A549 (cell line): ENCODE results near the gene APH1B. TPM values are rescaled to one million over a fixed set of nuclear protein-coding genes. Genes with fewer than 3 reads are reported as not detected.

Source experiments
- ATAC-seq, 2 experiments: fragments of 200-7000 bp in 1 of 2; fragments of >200 bp in 1 of 2; cut with Nextera tagmentation in 1 of 2; cut with Tn5 transposase in 1 of 2; 3 replicates each; pipeline versions ENCODE4 v1.8.0 to v1.9.1; 2018 to 2020; ENCODE audit warnings: mild to moderate bottlenecking in 1 of 2, moderate library complexity in 1 of 2
- CTCF ChIA-PET: fragments of 300-600 bp; sonication (Branson Sonifier 250); formaldehyde crosslinking; extraction: SDS; loops from one replicate; lab custom pipeline; 2021; ENCODE audit warnings: antibody characterized with exemption, inconsistent platforms; lab: Yijun Ruan, JAX
- POLR2A ChIA-PET: fragments of 350-600 bp; formaldehyde crosslinking; extraction: SDS; loops from one replicate; lab custom pipeline; 2021; ENCODE audit warnings: antibody characterized with exemption, inconsistent platforms; lab: Yijun Ruan, JAX
- DNase-seq, 2 experiments: peaks; one replicate each; pipeline versions ENCODE4 v3.0.0 to v3.0.0-alpha.2; 2011 to 2016; ENCODE audit warnings: low read depth in 1 of 2, low spot score in 1 of 2
- FAIRE-seq: peaks from 2 replicates; lab custom pipeline; 2011; peaks lifted over from hg19 to GRCh38; lab: Jason Lieb, UNC
- H3K27ac ChIP-seq, 2 experiments: fragments of >200 bp; sonication (Bioruptor Twin); formaldehyde crosslinking; 3 replicates each; pipeline ENCODE4 v1.5.1; 2016 to 2017
- H3K4me1 ChIP-seq: fragments of >200 bp; sonication (Bioruptor Twin); formaldehyde crosslinking; 3 replicates; pipeline ENCODE4 v1.6.1; 2016
- H3K4me2 ChIP-seq: fragments of >200 bp; sonication (Bioruptor Twin); formaldehyde crosslinking; 3 replicates; pipeline ENCODE4 v1.6.1; 2016
- H3K4me3 ChIP-seq: fragments of >200 bp; sonication (Bioruptor Twin); formaldehyde crosslinking; 3 replicates; pipeline ENCODE4 v1.5.1; 2016
- H3K9me3 ChIP-seq: fragments of >200 bp; sonication (Bioruptor Twin); formaldehyde crosslinking; 3 replicates; pipeline ENCODE4 v1.6.1; 2016
- CEBPB ChIP-seq, 2 experiments: fragments of >200 bp in 1 of 2; sonication (Bioruptor Twin) in 1 of 2; formaldehyde crosslinking in 1 of 2; IDR thresholded peaks; 2 replicates each; pipeline ENCODE4 v1.6.1; 2012 to 2016
- CHD4 ChIP-seq: fragments of 200-600 bp; sonication (generic); IDR thresholded peaks from 2 replicates; pipeline ENCODE4 v1.6.1; 2016; ENCODE audit warnings: antibody characterized with exemption, mild to moderate bottlenecking, borderline replicate concordance
- EHF ChIP-seq: fragments of 250-450 bp; sonication (Bioruptor Pico); IDR thresholded peaks from 2 replicates; pipeline ENCODE4 v1.5.0; 2020; ENCODE audit warnings: mild to moderate bottlenecking
- HMGXB4 ChIP-seq: fragments of 250-450 bp; sonication (Bioruptor Pico); IDR thresholded peaks from 2 replicates; pipeline ENCODE4 v1.5.0; 2021; ENCODE audit warnings: mild to moderate bottlenecking, moderate library complexity, borderline replicate concordance
- KDM1A ChIP-seq: fragments of 200-600 bp; sonication (generic); IDR thresholded peaks from 2 replicates; pipeline ENCODE4 v1.6.1; 2016; ENCODE audit warnings: low read depth, mild to moderate bottlenecking
- MAFK ChIP-seq: fragments of 450-650 bp; IDR thresholded peaks from 2 replicates; pipeline ENCODE4 v1.6.1; 2014; ENCODE audit not compliant: partially characterized antibody
- MYC ChIP-seq: IDR thresholded peaks from 2 replicates; pipeline ENCODE4 v1.6.1; 2012; ENCODE audit warnings: mild to moderate bottlenecking, inconsistent platforms, low read length, improper control_type of control experiment, borderline replicate concordance
- POLR2AphosphoS2 ChIP-seq: conservative IDR thresholded peaks from 2 replicates; pipeline ENCODE4 v1.6.1; 2012; ENCODE audit warnings: low read length, improper control_type of control experiment, inconsistent platforms
- RAD21 ChIP-seq, 2 experiments: fragments of >200 bp in 1 of 2; sonication (Bioruptor Twin) in 1 of 2; formaldehyde crosslinking in 1 of 2; IDR thresholded peaks in 1 of 2; conservative IDR thresholded peaks in 1 of 2; 2 replicates in 1 of 2; 3 replicates in 1 of 2; pipeline ENCODE4 v1.6.1; 2012 to 2018; ENCODE audit warnings: inconsistent platforms in 1 of 2
- REST ChIP-seq: fragments of 200-600 bp; sonication (generic); IDR thresholded peaks from 2 replicates; pipeline ENCODE4 v1.6.1; 2016; ENCODE audit warnings: antibody characterized with exemption, mild to moderate bottlenecking, moderate library complexity
- RNF2 ChIP-seq: fragments of 200-600 bp; sonication (generic); IDR thresholded peaks from 2 replicates; pipeline ENCODE4 v1.6.1; 2016; ENCODE audit warnings: low read depth, mild to moderate bottlenecking, antibody characterized with exemption, moderate library complexity, borderline replicate concordance
- SREBF2 ChIP-seq: fragments of 450-650 bp; IDR thresholded peaks from 2 replicates; pipeline ENCODE4 v1.6.1; 2014; ENCODE audit warnings: mild to moderate bottlenecking, moderate library complexity
- TP53 ChIP-seq: fragments of 250-450 bp; sonication (Bioruptor Pico); IDR thresholded peaks from 2 replicates; pipeline ENCODE4 v1.5.0; 2021; ENCODE audit warnings: mild to moderate bottlenecking, moderate library complexity
- ZSCAN20 ChIP-seq: fragments of 250-450 bp; sonication (Bioruptor Pico); IDR thresholded peaks from 2 replicates; pipeline ENCODE4 v1.8.0; 2022; ENCODE audit warnings: mild to moderate bottlenecking, moderate library complexity
- WGBS: methylation state at CpG from one replicate; pipeline ENCODE4 v1.1.6; 2017; ENCODE audit errors: missing lambda C conversion rate; 5-methylcytosine and 5-hydroxymethylcytosine counted together
- polyA plus RNA-seq, 4 experiments: library from polyadenylated mRNA; depleted of rRNA in 3 of 4; stranded (reverse); fragments of >200 nt; fragmentation: RNase III in 1 of 4; extraction: RNeasy Plus Mini Kit Qiagen cat#74134 plus additional on column Dnase treatment in 1 of 4; gene quantifications; 2 replicates in 3 of 4; 3 replicates in 1 of 4; pipeline ENCODE4 v1.2.3, GENCODE V29; 2011 to 2017
- TF ChIP-seq, protein P1 (sequence below): fragments of >200 bp; sonication (Bioruptor Twin); formaldehyde crosslinking; IDR thresholded peaks from 2 replicates; pipeline ENCODE4 v1.6.1; 2016
- TF ChIP-seq, protein P2 (sequence below): IDR thresholded peaks from 2 replicates; pipeline ENCODE4 v1.6.1; 2012

The APH1B gene
- polyA plus RNA-seq, 2 of the 4 experiments (the other 2 are of a cell fraction): 16.4 to 28.5 TPM

- DNase-seq: no peak
- peak; percentile 11 to 20; a peak in 3 of 6 replicates for ATAC-seq
- Histone ChIP-seq H3K9me3 (no peaks in the 10 kb centered on the region), H3K4me2 (no peak overlapping the region), H3K4me1 (no peaks in the 10 kb centered on the region), H3K4me3 (no peak overlapping the region), H3K27ac (no peak overlapping the region)
- 81% methylated on average over 9 of the region's 9 CpGs for WGBS
- POLR2A ChIA-PET: no interaction called here
- FAIRE-seq: no peak
- CTCF ChIA-PET: interaction anchor here (0.6 to 1.2 kb wide), 4 partner anchors 8 to 78 kb away, joined by 3 read pairs; no protein-coding TSS in a partner anchor
- TF ChIP-seq POLR2AphosphoS2 (0 out of 2 replicates have a peak, but pooled peaks have one; percentile 56), TP53 (no peak), MAFK (no peak), ZSCAN20 (CRISPR knock-in tag) (no peak), SREBF2 (no peak)
- TF ChIP-seq, protein P1, sequence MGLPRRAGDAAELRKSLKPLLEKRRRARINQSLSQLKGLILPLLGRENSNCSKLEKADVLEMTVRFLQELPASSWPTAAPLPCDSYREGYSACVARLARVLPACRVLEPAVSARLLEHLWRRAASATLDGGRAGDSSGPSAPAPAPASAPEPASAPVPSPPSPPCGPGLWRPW: no peak
Observed at GRCh38 chr15:63323798-63324563, 46.6 kb downstream of the APH1B start.

DNA sequence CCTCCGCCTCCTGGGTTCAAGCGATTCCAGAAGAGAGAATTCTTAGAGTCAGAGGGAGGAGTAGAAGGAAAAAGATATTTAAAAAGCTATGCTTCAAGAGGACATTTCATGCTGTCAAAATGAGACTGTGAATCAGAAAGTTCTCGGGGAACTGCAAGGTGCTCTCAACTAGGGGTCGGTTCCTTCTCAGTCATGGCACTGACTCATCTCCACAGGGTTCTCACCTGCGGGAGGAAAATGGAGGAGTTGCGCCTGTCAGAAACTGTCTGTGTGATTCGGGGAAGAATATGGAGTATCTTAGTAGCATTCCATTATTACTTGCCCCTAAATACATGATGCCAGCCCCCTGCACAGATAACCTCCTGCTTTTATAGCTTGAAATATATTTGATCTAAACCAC is 47.4 kb downstream of the APH1B start:
- Histone ChIP-seq H3K4me2 (no peak overlapping the region), H3K27ac (no peak overlapping the region), H3K4me1 (no peaks in the 10 kb centered on the region), H3K9me3 (no peaks in the 10 kb centered on the region), H3K4me3 (no peak overlapping the region)
- CTCF ChIA-PET: interaction anchor here (0.7 to 1.3 kb wide), 2 partner anchors 12 to 47 kb away, joined by 3 read pairs; no protein-coding TSS in a partner anchor
- no peak for DNase-seq
- no peak for FAIRE-seq
- no peak for ATAC-seq
- WGBS: 92% methylated on average over 7 of the region's 7 CpGs
- TF ChIP-seq CHD4 (no peak), EHF (CRISPR knock-in tag) (no peak), MYC (no peak), REST (no peak), RNF2 (no peak), SREBF2 (no peak), KDM1A (no peak), CEBPB (IDR thresholded peaks at IDR 0.05) (no peak), RAD21 (conservative IDR thresholded peaks at IDR 0.05 in 1 of 2, IDR thresholded peaks at IDR 0.05 in 1 of 2) (no peak), HMGXB4 (CRISPR knock-in tag) (no peak)
- TF ChIP-seq, protein P2, sequence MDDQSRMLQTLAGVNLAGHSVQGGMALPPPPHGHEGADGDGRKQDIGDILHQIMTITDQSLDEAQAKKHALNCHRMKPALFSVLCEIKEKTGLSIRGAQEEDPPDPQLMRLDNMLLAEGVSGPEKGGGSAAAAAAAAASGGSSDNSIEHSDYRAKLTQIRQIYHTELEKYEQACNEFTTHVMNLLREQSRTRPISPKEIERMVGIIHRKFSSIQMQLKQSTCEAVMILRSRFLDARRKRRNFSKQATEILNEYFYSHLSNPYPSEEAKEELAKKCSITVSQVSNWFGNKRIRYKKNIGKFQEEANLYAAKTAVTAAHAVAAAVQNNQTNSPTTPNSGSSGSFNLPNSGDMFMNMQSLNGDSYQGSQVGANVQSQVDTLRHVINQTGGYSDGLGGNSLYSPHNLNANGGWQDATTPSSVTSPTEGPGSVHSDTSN: no peak
- POLR2A ChIA-PET: no interaction called here
